SW 1271 (cell line): Measurements from ENCODE around the gene AOC1.

Experiments
- DNase-seq, 2 experiments: peaks; one replicate each; lab custom pipeline; 2025; lab: John Stamatoyannopoulos, UW

The AOC1 gene

GRCh38 chr7:150835702-150836280, 16.5 kb upstream of the AOC1 start:
- DNase-seq = no peak

GRCh38 chr7:150838965-150839650, 13.2 kb upstream of the AOC1 start:
- DNase-seq = no peak

GRCh38 chr7:150842018-150842417, 10.3 kb upstream of the AOC1 start:
- no peak for DNase-seq

- DNase-seq = no peak
These were observed 9.6 kb upstream of the AOC1 start for GRCh38 chr7:150842716-150843115.

- DNase-seq = no peak
These were observed 6.9 kb upstream of the AOC1 start for GRCh38 chr7:150845421-150845861.

- DNase-seq = no peak
These were observed 5.8 kb upstream of the AOC1 start for GRCh38 chr7:150846291-150847115.

GRCh38 chr7:150847536-150847935, 4.8 kb upstream of the AOC1 start:
- no peak for DNase-seq

- no peak for DNase-seq
These were observed 4.2 kb upstream of the AOC1 start for GRCh38 chr7:150848111-150848510.

- no peak for DNase-seq
These were observed 3.7 kb upstream of the AOC1 start for GRCh38 chr7:150848561-150849115.

GRCh38 chr7:150849204-150849775, 3.0 kb upstream of the AOC1 start:
- DNase-seq = no peak

- DNase-seq = no peak
These were observed 2.0 kb upstream of the AOC1 start for GRCh38 chr7:150850273-150850672.

GRCh38 chr7:150851492-150852370, 586 bp upstream of the AOC1 start:
- DNase-seq = no peak

GRCh38 chr7:150854066-150855000, 2.0 kb downstream of the AOC1 start:
- DNase-seq = no peak

- DNase-seq = no peak
These were observed 2.7 kb downstream of the AOC1 start for GRCh38 chr7:150855046-150855445.

GRCh38 chr7:150855476-150856302, 3.4 kb downstream of the AOC1 start:
- no peak for DNase-seq

GRCh38 chr7:150856303-150857275, 4.3 kb downstream of the AOC1 start:
- DNase-seq = no peak

- DNase-seq = no peak
These were observed 5.1 kb downstream of the AOC1 start for GRCh38 chr7:150857276-150858055.
